GM21529 (cell line): ENCODE measurements around the gene TRMT112.
"Not testable (repeated sequence)": the region's sequence is repeated elsewhere in the genome, so short reads cannot be mapped to it uniquely, and the experiment has no call there.

ENCODE experiments used
- ATAC-seq: cut with Tn5 transposase; IDR thresholded peaks from one replicate; pipeline ENCODE4 v1.9.1; 2021; ENCODE audit not compliant: unreplicated experiment

The TRMT112 gene

GRCh38 chr11:64331569-64332371 lies 14.4 kb upstream of the TRMT112 start:
- peak; percentile 51 for ATAC-seq

DNA sequence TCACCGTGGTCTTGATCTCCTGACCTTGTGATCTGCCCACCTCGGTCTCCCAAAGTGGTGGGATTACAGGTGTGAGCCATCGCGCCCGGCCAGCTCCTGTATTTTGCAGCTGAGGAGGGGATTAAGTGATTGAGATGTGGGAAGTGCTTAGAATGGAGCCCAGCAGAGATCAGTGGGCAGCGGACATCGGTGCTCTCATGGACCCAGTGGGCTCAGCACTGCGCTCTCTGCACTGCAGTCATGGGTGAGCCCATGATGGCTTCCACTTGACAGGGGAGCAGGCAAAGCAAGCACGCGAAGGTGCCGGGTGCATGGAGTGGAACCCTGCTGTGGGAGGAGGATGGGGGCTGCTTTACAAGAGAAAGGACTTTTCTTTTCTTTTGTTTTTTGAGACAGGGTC lies 13.5 kb upstream of the TRMT112 start:
- no peak for ATAC-seq

DNA sequence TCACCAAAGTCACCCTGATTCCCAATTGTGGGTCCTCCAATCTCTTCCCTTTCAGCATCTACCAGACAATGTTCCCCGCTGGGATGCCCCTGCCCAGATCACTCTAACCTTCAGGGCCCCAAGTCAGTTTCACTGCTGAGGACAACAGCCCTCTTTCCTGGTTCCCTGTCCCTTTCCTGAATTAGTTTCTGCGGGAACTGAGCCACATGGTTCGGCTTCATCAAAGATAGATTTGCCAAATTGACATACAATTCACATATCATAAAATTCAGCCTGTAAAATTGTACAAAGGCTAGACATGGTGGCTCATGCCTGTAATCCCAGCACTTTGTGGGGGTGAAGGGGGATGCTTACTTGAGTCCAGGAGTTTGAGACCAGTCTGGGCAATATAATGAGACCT lies 10.6 kb upstream of the TRMT112 start:
- ATAC-seq, result no peak

DNA sequence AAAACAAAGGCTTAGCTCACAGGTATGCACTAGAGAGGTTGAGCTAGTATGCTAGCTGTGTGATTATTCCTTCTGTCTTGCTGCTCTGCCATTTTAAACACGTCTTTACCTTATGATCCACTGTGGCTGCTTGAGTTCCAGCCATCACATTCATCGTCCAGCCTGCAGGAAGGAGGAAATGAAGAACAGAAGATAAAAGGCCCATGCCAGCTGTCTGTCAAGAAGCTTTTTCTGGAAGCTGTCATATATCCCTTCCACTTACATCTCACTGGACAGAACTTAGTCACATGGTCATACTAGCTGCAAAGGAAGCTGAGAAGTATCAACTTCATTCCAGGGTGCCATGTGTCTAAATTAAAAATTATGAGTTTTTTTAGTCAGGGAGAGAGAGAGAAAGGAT lies 10.0 kb upstream of the TRMT112 start:
- ATAC-seq, result no peak

DNA sequence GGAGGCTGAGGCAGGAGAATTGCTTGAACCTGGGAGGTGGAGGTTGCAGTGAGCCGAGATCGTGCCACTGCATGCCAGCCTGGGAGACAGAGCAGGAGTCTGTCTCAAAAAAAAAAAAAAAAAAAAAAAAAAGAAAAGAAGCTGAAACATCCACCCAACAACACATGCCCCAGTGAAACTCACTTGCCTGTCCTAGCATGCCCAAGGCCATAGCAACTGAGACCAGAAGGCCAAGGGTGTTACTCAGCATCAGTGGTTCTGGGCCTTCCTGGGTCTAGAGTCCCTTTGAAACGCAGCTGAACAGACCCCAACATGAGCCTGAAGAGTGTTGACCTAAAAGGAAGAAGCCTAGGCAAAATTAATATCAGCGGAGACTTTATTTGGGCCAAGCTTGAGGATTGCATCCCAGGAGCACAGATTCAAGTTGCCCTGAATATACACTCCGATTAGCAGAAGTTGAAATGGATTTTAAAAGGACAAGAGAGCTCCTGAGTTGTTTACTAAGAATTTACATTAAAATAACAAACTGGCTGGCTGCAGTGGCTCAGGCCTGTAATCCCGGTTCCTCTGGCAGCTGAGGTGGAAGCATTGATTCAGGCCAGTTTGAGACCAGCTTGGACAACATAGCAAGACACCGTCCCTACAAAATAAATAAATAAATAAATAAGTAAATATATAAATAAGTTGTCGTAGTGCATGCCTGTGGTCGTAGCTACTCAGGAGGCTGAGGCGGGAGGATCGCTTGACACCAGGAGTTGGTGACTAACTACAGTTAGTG lies 7.5 kb upstream of the TRMT112 start:
- no peak for ATAC-seq

- not testable (repeated sequence) for ATAC-seq
Observed at GRCh38 chr11:64323984-64324383, 6.6 kb upstream of the TRMT112 start.

GRCh38 chr11:64323373-64323772 lies 6.0 kb upstream of the TRMT112 start:
- ATAC-seq, result no peak

- no peak for ATAC-seq
Observed at GRCh38 chr11:64322925-64323260, 5.5 kb upstream of the TRMT112 start.

DNA sequence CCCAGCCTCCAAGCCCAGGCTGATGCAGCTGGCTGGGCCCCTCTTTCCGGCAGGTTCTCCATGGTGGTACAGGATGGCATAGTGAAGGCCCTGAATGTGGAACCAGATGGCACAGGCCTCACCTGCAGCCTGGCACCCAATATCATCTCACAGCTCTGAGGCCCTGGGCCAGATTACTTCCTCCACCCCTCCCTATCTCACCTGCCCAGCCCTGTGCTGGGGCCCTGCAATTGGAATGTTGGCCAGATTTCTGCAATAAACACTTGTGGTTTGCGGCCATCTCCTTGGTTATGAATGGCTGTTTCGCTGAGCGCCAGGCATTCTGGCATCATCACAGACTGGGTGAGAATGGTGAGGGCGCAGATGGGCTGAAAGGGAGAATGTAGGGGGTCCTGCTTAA lies 4.2 kb upstream of the TRMT112 start:
- no peak for ATAC-seq

DNA sequence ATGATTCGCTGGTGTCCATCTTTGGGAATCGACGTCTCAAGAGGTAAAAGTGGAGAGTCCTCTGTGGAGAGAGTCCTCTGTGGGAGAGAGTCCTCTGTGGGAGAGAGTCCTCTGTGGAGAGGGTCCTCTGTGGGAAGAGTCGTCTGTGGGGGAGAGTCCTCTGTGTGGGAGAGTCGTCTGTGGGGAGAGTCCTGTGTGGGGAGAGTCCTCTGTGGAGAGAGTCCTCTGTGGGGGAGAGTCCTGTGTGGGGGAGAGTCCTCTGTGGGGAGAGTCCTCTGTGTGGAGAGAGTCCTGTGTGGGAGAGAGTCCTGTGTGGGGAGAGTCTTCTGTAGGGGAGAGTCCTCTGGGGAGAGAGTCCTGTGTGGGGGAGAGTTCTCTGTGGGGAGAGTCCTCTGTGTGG lies 3.7 kb upstream of the TRMT112 start:
- ATAC-seq, result no peak

DNA sequence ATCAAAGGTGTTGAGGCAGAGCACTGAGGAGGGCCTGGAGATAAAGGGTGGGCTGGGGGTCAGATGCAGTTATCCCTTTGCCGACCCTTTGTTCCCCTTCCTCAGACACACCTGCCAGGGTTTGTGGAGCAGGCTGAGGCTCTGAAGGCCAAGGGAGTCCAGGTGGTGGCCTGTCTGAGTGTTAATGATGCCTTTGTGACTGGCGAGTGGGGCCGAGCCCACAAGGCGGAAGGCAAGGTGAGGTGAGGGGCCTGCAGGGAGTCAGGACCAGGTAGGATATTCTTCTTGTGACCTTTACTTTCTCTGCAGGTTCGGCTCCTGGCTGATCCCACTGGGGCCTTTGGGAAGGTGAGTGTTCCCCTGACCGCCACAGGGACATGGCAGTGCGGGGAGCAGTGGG lies 3.2 kb upstream of the TRMT112 start:
- ATAC-seq, result no peak

DNA sequence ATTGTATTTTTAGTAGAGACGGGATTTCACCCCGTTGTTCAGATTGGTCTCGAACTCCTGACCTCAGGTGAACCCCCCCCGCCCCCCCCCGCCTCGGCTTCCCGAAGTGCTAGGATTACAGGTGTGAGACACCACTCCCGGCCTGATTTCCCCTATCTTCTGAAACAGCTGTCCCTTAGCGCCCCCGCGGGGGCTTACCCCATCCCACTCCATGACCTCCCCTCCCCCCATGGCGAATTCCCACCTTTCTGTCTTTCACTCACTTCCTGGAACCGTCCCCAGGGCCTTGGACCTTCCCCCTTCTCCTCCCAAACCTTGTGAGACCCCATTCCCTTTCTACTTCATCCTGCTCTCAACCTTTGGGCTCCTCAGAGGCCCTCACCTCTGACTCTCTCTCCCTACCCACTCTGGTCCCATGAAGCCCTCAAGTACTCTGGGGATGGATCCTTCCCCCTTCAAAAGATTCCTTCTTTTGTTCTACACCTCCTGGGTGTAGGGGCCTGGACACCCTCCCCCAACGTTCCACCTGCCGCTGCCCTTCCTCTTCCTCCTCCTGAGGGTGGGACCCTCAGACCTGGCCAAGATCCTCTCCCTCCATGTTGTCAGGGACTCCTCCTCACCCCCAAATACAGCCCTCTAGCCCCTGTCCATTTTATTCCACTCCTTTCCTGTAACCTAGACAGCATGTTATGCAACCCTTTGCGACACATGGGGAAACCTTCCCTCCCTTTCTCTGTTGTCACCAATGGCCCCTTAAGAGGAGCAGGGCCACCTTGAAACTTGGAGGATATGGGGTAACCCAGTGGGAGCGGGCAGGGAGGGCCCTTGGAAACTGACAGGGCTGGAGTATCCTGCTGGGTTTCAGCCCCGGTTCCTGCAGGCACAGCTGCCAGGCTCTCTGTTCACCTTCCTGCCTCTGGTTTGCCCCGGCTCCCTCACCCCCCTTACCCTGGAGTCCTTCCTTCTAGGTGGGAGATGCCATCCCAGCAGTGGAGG lies 1.7 kb upstream of the TRMT112 start:
- no peak for ATAC-seq

- ATAC-seq, result peak; percentile 72
Observed at GRCh38 chr11:64317961-64318765, 804 bp upstream of the TRMT112 start, which contains the start of gene PRDX5. Gene PRDX5 (plus strand): TSS chr11:64318121. CDS start chr11:64318216, 95 bp downstream.

DNA sequence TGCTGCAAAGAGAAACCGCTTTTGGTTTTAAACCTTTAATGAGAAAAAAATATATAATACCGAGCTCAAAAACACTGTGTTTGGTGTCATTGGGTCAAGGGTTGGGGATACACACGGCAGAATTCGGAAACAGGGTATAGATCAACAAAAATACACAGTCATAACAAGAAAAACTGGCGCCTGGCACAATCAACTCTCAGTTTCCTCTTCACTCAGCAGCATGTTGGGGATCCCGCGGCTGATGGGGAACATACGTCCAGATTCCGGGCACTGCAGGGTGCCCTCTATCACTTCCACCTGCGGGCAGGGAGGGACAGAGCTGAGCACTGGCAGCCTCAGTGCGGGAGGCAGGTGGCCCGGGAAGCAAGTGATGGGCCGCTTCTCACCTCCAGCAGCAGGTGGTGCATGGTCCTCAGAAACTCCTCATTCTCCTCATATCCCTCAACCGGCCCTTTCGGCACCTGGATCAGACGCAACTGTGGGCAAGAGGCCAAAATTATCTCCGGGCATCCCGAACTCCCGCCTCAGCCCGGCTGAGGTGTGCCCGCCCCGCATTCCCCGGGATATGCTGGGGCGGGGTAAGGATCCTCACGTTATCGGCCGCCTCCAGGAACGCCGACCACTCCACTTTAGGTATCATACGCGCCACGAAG lies 561 bp downstream of the TRMT112 start:
- ATAC-seq, result peak; percentile 10

DNA sequence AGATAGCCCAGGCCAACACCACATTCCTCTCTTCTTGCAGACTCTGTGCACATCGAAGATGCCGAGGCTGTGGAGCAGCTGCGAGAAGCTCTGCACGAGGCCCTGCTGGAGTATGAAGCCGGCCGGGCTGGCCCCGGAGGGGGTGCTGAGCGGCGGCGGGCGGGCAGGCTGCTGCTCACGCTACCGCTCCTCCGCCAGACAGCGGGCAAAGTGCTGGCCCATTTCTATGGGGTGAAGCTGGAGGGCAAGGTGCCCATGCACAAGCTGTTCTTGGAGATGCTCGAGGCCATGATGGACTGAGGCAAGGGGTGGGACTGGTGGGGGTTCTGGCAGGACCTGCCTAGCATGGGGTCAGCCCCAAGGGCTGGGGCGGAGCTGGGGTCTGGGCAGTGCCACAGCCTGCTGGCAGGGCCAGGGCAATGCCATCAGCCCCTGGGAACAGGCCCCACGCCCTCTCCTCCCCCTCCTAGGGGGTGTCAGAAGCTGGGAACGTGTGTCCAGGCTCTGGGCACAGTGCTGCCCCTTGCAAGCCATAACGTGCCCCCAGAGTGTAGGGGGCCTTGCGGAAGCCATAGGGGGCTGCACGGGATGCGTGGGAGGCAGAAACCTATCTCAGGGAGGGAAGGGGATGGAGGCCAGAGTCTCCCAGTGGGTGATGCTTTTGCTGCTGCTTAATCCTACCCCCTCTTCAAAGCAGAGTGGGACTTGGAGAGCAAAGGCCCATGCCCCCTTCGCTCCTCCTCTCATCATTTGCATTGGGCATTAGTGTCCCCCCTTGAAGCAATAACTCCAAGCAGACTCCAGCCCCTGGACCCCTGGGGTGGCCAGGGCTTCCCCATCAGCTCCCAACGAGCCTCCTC lies 1.5 kb downstream of the TRMT112 start:
- ATAC-seq, result not testable (repeated sequence)

DNA sequence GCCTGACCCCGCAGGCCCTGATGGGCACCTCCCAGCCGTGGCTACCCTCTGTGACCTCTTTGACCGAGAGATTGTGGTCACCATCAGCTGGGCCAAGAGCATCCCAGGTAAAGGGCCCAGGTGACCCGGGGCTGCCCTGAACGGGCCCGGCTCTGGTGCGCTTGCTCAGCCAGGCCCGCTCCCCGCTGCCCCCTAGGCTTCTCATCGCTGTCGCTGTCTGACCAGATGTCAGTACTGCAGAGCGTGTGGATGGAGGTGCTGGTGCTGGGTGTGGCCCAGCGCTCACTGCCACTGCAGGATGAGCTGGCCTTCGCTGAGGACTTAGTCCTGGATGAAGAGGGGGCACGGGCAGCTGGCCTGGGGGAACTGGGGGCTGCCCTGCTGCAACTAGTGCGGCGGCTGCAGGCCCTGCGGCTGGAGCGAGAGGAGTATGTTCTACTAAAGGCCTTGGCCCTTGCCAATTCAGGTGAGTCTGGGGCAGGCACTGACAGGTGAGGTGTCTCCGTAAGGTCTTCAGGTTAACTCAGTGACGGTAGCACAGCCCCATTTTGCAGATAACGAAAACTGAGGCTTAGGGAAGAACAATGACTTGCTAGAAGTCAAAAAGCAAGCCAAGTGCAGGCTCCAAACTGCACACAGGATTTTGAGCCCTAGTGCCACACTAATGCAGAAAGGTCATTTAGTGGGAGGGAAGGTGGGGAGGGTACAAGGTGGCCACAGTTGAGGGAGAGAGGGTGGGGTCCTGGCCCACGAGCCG lies 2.4 kb downstream of the TRMT112 start:
- ATAC-seq, result no peak

DNA sequence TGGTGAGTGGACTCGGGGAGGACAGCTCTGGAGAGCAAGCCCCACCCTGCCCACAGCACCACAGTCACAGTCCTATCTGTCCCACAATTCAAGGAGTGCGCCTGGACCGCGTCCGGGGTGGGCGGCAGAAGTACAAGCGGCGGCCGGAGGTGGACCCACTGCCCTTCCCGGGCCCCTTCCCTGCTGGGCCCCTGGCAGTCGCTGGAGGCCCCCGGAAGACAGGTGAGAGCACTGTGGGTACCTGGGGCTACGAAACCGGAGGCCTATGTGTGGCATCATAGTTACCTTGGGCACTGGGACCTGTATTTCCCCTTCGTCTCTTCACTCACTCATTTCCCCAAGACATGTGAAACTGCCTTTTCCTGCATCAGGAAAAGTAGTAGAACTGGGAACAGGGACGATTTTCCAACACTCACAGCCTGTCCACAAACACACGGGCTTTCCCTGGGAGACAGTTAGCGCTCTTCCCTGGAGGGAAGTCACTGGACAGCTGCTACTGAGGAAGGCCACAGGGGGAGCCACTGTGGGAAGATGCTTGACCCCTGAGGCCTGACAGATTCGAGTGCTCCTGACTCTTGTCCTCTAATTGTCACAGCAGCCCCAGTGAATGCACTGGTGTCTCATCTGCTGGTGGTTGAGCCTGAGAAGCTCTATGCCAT lies 3.1 kb downstream of the TRMT112 start:
- no peak for ATAC-seq
